GM12878 (cell line): ENCODE data around the gene KIF21A. TPM values are rescaled to one million over a fixed set of nuclear protein-coding genes. Genes with fewer than 3 reads are reported as not detected.

Source experiments
- ATAC-seq: fragments of 200-7000 bp; cut with Tn5 transposase; 3 replicates; pipeline ENCODE4 v1.9.1; 2020; ENCODE audit warnings: mild to moderate bottlenecking, moderate library complexity
- BruUV-seq: library from RNA; stranded (reverse); fragments of 400-500 nt; replicated peaks from 2 replicates; lab custom pipeline; 2021; lab: Mats Ljungman, UMichigan
- CTCF ChIA-PET: fragments of 300-600 bp; sonication (Branson Sonifier 250); formaldehyde crosslinking; extraction: SDS; loops from one replicate; lab custom pipeline; 2021; ENCODE audit warnings: inconsistent platforms; lab: Yijun Ruan, JAX
- POLR2A ChIA-PET: fragments of 350-600 bp; formaldehyde crosslinking; extraction: SDS; loops from one replicate; lab custom pipeline; 2021; ENCODE audit warnings: inconsistent platforms; lab: Charles Lee
- RAD21 ChIA-PET: fragments of 300-600 bp; sonication (Branson Sonifier 250); formaldehyde crosslinking; loops from one replicate; lab custom pipeline; 2023; ENCODE audit warnings: antibody characterized with exemption; ENCODE audit not compliant: unreplicated experiment; lab: Charles Lee
- SMC1A ChIA-PET: fragments of 300-600 bp; sonication (Branson Sonifier 250); formaldehyde crosslinking; loops from one replicate; lab custom pipeline; 2023; ENCODE audit not compliant: unreplicated experiment, uncharacterized antibody; lab: Charles Lee
- DNase-seq: peaks from one replicate; pipeline ENCODE4 v3.0.0-alpha.2; 2011; ENCODE audit warnings: low read depth, low spot score
- FAIRE-seq: peaks from 3 replicates; lab custom pipeline; 2011; peaks lifted over from hg19 to GRCh38; lab: Jason Lieb, UNC
- H2AFZ ChIP-seq: 2 replicates; pipeline ENCODE4 v1.6.0; 2011; ENCODE audit warnings: low read depth, low read length, control low read depth; ENCODE audit not compliant: control insufficient read depth
- H3K27ac ChIP-seq: 2 replicates; pipeline ENCODE4 v1.5.1; 2011; ENCODE audit warnings: control low read depth; ENCODE audit not compliant: control insufficient read depth, insufficient read depth
- H3K27me3 ChIP-seq, 2 experiments: replicated peaks in 1 of 2; 2 replicates each; pipeline versions ENCODE4 v1.6.0 to v1.6.1; 2011; ENCODE audit warnings: low read length in 1 of 2; ENCODE audit not compliant: control insufficient read depth in 2 of 2, insufficient read depth in 2 of 2
- H3K36me3 ChIP-seq, 2 experiments: 2 replicates each; pipeline ENCODE4 v1.5.1; 2011; ENCODE audit warnings: low read length in 1 of 2; ENCODE audit not compliant: control insufficient read depth in 2 of 2, insufficient read depth in 2 of 2
- H3K4me1 ChIP-seq: 2 replicates; pipeline ENCODE4 v1.6.1; 2011; ENCODE audit warnings: mild to moderate bottlenecking, low read length, moderate library complexity, mixed read lengths; ENCODE audit not compliant: control insufficient read depth, insufficient read depth
- H3K4me2 ChIP-seq: 2 replicates; pipeline ENCODE4 v1.6.0; 2011; ENCODE audit warnings: control low read depth; ENCODE audit not compliant: control insufficient read depth, insufficient read depth
- H3K4me3 ChIP-seq: fragments of 200-600 bp; sonication (generic); 2 replicates; pipeline ENCODE4 v1.5.1; 2016
- H3K79me2 ChIP-seq: 2 replicates; pipeline ENCODE4 v1.6.0; 2011; ENCODE audit warnings: low read length; ENCODE audit not compliant: control insufficient read depth, insufficient read depth
- H3K9ac ChIP-seq: 2 replicates; pipeline ENCODE4 v1.8.0; 2011; ENCODE audit warnings: low read length, control low read depth, mixed read lengths; ENCODE audit not compliant: control insufficient read depth, insufficient read depth
- H3K9me3 ChIP-seq: replicated peaks from 3 replicates; pipeline ENCODE4 v1.5.1; 2011; ENCODE audit warnings: mild to moderate bottlenecking, low read length; ENCODE audit not compliant: control insufficient read depth, insufficient read depth
- H4K20me1 ChIP-seq: 2 replicates; pipeline ENCODE4 v1.6.0; 2011; ENCODE audit not compliant: control insufficient read depth, insufficient read depth
- BACH1 ChIP-seq: fragments of 450-650 bp; IDR thresholded peaks from 2 replicates; pipeline ENCODE4 v1.6.1; 2017; ENCODE audit warnings: mild to moderate bottlenecking, borderline replicate concordance
- CUX1 ChIP-seq: IDR thresholded peaks from 2 replicates; pipeline ENCODE4 v1.6.1; 2012; ENCODE audit warnings: improper control_type of control experiment, low read depth, low read length; ENCODE audit not compliant: insufficient replicate concordance
- DPF2 ChIP-seq: fragments of 450-650 bp; IDR thresholded peaks from 2 replicates; pipeline ENCODE4 v1.6.1; 2017; ENCODE audit warnings: mild to moderate bottlenecking
- IRF3 ChIP-seq: fragments of 450-650 bp; IDR thresholded peaks from 2 replicates; pipeline ENCODE4 v1.6.1; 2014; ENCODE audit warnings: mild to moderate bottlenecking
- JUND ChIP-seq: IDR thresholded peaks from 2 replicates; pipeline ENCODE4 v1.6.1; 2012; ENCODE audit warnings: low read depth, mild to moderate bottlenecking, low read length, improper control_type of control experiment, moderate library complexity
- MTA2 ChIP-seq: fragments of 450-650 bp; IDR thresholded peaks from 2 replicates; pipeline ENCODE4 v1.6.1; 2016; ENCODE audit warnings: low read depth, mild to moderate bottlenecking, moderate library complexity
- NKRF ChIP-seq: fragments of 450-650 bp; conservative IDR thresholded peaks from 2 replicates; pipeline ENCODE4 v1.6.1; 2017; ENCODE audit warnings: mild to moderate bottlenecking, moderate library complexity
- SP1 ChIP-seq: IDR thresholded peaks from one replicate; pipeline ENCODE4 v1.6.1; 2011; ENCODE audit warnings: low read depth, low read length
- SPI1 ChIP-seq: IDR thresholded peaks from 2 replicates; pipeline ENCODE4 v1.6.1; 2011; ENCODE audit warnings: low read depth, mild to moderate bottlenecking, low read length, moderate library complexity, borderline replicate concordance; ENCODE audit not compliant: insufficient read depth
- STAT3 ChIP-seq: IDR thresholded peaks from 2 replicates; pipeline ENCODE4 v1.6.1; 2011; ENCODE audit warnings: low read depth, low read length, improper control_type of control experiment
- TARDBP ChIP-seq: IDR thresholded peaks from 2 replicates; pipeline ENCODE4 v1.6.1; 2016; ENCODE audit warnings: borderline replicate concordance
- TBL1XR1 ChIP-seq: IDR thresholded peaks from 2 replicates; pipeline ENCODE4 v1.6.1; 2012; ENCODE audit warnings: low read depth, low read length, improper control_type of control experiment
- YY1 ChIP-seq: IDR thresholded peaks from 2 replicates; pipeline ENCODE4 v1.6.1; 2011; ENCODE audit warnings: low read depth, mild to moderate bottlenecking, low read length
- ZNF384 ChIP-seq: IDR thresholded peaks from 2 replicates; pipeline ENCODE4 v1.6.1; 2012; ENCODE audit warnings: low read depth, mild to moderate bottlenecking, low read length, improper control_type of control experiment, borderline replicate concordance
- WGBS: methylation state at CpG from one replicate; pipeline ENCODE4 v1.1.6; 2016; ENCODE audit warnings: low lambda C conversion rate; ENCODE audit not compliant: insufficient replicate concordance, insufficient coverage; ENCODE audit errors: missing lambda C conversion rate; 5-methylcytosine and 5-hydroxymethylcytosine counted together
- in situ Hi-C: fragments of 300-500 bp; cut with MboI; formaldehyde crosslinking; loops from 9 replicates; pipeline ENCODE4 v1.14.3; 2018; ENCODE audit warnings: mixed read lengths
- intact Hi-C: fragments of 100-400 bp; cut with micrococcal nuclease; formaldehyde crosslinking; loops from one replicate; pipeline ENCODE4 v1.14.2; 2022; ENCODE audit not compliant: unreplicated experiment
- polyA plus RNA-seq, 11 experiments: library from polyadenylated mRNA; depleted of rRNA in 4 of 11; unstranded in 6 of 11; stranded (reverse) in 5 of 11; fragments of >200 nt; fragmentation: Nextera tagmentation in 4 of 11; fragmentation: Illumina TruSeq in 1 of 11; extraction: Ambion mirVana in 4 of 11; extraction: Trizol in 1 of 11; gene quantifications; 1 replicate in 1 of 11; 2 replicates in 10 of 11; pipeline versions ENCODE4 v1.2.1 to v1.2.3, GENCODE V29; 2011 to 2016; ENCODE audit warnings: inconsistent platforms in 2 of 11, missing spikeins in 2 of 11, low read depth in 1 of 11
- total RNA-seq, 4 experiments: library from RNA; depleted of rRNA in 3 of 4; stranded (reverse); fragments of >200 nt in 3 of 4; fragmentation: Illumina TruSeq in 1 of 4; extraction: Trizol in 1 of 4; gene quantifications; 2 replicates each; pipeline versions ENCODE4 v1.2.1 to v1.2.3, GENCODE V29; 2013 to 2021

Gene KIF21A
- total and polyA plus RNA-seq, 10 of the 15 experiments (the other 5 are each of a cell fraction or from before 2014, with no cell fraction given): 21.3 to 42.1 (median 24.5) TPM

- DNase-seq: peak; percentile 61
- BruUV-seq: no TSS peak
- H3K9ac ChIP-seq: no peak overlapping the region
- H2AFZ ChIP-seq: peak overlapping the region; percentile 12
- ATAC-seq: peak; percentile 96
- no peaks in the 10 kb centered on the region; the same call in 1 of the 2 replicates for H3K79me2 ChIP-seq
- H3K9me3 ChIP-seq: no peaks in the 10 kb centered on the region; the same call in 2 of the 3 replicates
- H3K27me3 ChIP-seq: no peaks in the 10 kb centered on the region
- H3K4me2 ChIP-seq: peak overlapping the region; percentile 61
- FAIRE-seq: peak; percentile 78
- ChIA-PET RAD21 (interaction anchor here (0.6 to 1.8 kb wide), 6 partner anchors 8 to 861 kb away, joined by 3 to 8 read pairs (median 3); no protein-coding TSS in a partner anchor), SMC1A (interaction anchor here (0.6 to 2.9 kb wide), 15 partner anchors 9 to 263 kb away, joined by 3 to 9 read pairs (median 3); no protein-coding TSS in a partner anchor), CTCF (interaction anchor here (0.9 to 1.9 kb wide), 7 partner anchors 12 to 249 kb away, joined by 3 to 5 read pairs (median 3); no protein-coding TSS in a partner anchor), POLR2A (interaction anchor here (1.0 to 1.9 kb wide), 5 partner anchors 13 to 69 kb away, joined by 3 to 5 read pairs (median 4); partner anchors contain the start of gene KIF21A)
- intact Hi-C loops (loop anchor here (2.0 kb wide), 1 partner anchor 246 kb away; the partner anchor contains the start of gene ABCD2), in situ Hi-C loops (no loop called here)
- H3K4me1 ChIP-seq: peaks cover 27% of the 10 kb centered on the region
- H3K27ac ChIP-seq: peak overlapping the region; percentile 50
- 0% methylated on average over 2 of the region's 2 CpGs for WGBS
- no peaks in the 10 kb centered on the region; a peak in 1 of 4 replicates for H3K36me3 ChIP-seq
- no peak overlapping the region for H3K4me3 ChIP-seq
- H4K20me1 ChIP-seq: no peaks in the 10 kb centered on the region
- TF ChIP-seq ZNF384 (no peak), TBL1XR1 (no peak), SP1 (peak; percentile 4), YY1 (no peak), CUX1 (no peak), TARDBP (no peak), BACH1 (no peak), MTA2 (peak; percentile 61), DPF2 (no peak), JUND (no peak), IRF3 (no peak), NKRF (no peak), STAT3 (no peak), SPI1 (peak; percentile 61)
Observed at GRCh38 chr12:39372929-39373328, 70.0 kb downstream of the KIF21A start.
